GM12873 (cell line): ENCODE data around the gene PURA.

Experiments
- CTCF ChIP-seq: IDR thresholded peaks from 2 replicates; pipeline ENCODE4 v1.5.1; 2012; ENCODE audit warnings: low read depth, mild to moderate bottlenecking, moderate library complexity, low read length, control low read depth; ENCODE audit not compliant: insufficient read depth; ENCODE audit errors: missing control alignments

The PURA gene

GRCh38 chr5:140109759-140110645, 3.9 kb upstream of the PURA start:
- TF ChIP-seq CTCF = no peak

- TF ChIP-seq CTCF = no peak
These were observed 3.3 kb upstream of the PURA start for GRCh38 chr5:140110646-140110957.

- no peak for TF ChIP-seq CTCF
These were observed 2.7 kb upstream of the PURA start for GRCh38 chr5:140111011-140111858.

GRCh38 chr5:140111859-140112551, 1.9 kb upstream of the PURA start:
- TF ChIP-seq CTCF = no peak

GRCh38 chr5:140112685-140113179, 1.2 kb upstream of the PURA start:
- no peak for TF ChIP-seq CTCF

GRCh38 chr5:140113180-140113698, 670 bp upstream of the PURA start:
- TF ChIP-seq CTCF = no peak
